Colonic mucosa (tissue), 4 donors: ENCODE data around the gene SRR. TPM values are rescaled to one million over a fixed set of nuclear protein-coding genes. Genes with fewer than 3 reads are reported as not detected.
A peak's percentile ranks its signal among the peaks of the same experiment; 100 is the strongest.

Source experiments
- DNase-seq: peaks from one replicate; pipeline ENCODE4 v3.0.0-alpha.2; 2020
- H3K27ac ChIP-seq: fragments of 200-600 bp; one replicate; pipeline ENCODE4 v1.8.0; 2021
- H3K27me3 ChIP-seq: fragments of 200-600 bp; one replicate; pipeline ENCODE4 v1.8.0; 2021
- H3K36me3 ChIP-seq: fragments of 200-600 bp; one replicate; pipeline ENCODE4 v1.8.0; 2021
- H3K4me1 ChIP-seq: fragments of 200-600 bp; one replicate; pipeline ENCODE4 v1.8.0; 2021; ENCODE audit warnings: mild to moderate bottlenecking
- H3K4me3 ChIP-seq: fragments of 200-600 bp; one replicate; pipeline ENCODE4 v1.8.0; 2021
- H3K9ac ChIP-seq, 2 donors: one replicate each; pipeline ENCODE4 v1.7.0; 2013; ENCODE audit warnings: control low read depth in 2 of 2, low read depth in 2 of 2, low read length in 2 of 2
- H3K9me3 ChIP-seq: fragments of 200-600 bp; one replicate; pipeline ENCODE4 v1.8.0; 2021
- intact Hi-C: fragments of 100-400 bp; cut with DNase I; formaldehyde crosslinking; loops from one replicate; pipeline ENCODE4 v1.14.1; 2022
- total RNA-seq, 2 donors: library from RNA; stranded (reverse); fragmentation: NEBNext Ultra II Directional in 1 of 2; extraction: Animal tissue kit (Norgen Biotek cat#: 25700) in 1 of 2; gene quantifications; one replicate each; pipeline ENCODE4 v1.2.1, GENCODE V29; 2021
- TF ChIP-seq, protein P1 (sequence below): fragments of 200-600 bp; IDR thresholded peaks from one replicate; pipeline ENCODE4 v1.8.0; 2022; ENCODE audit warnings: antibody characterized with exemption, mild to moderate bottlenecking
- donor health status: healthy.
- donor health status: DM: no; HTN: no; CAD: no.
- donor health status: DM: no; HTN: no; CAD: no.

Gene SRR
- total RNA-seq, 2 donors from 2014 or later, result 9.0 to 11.0 TPM

DNA sequence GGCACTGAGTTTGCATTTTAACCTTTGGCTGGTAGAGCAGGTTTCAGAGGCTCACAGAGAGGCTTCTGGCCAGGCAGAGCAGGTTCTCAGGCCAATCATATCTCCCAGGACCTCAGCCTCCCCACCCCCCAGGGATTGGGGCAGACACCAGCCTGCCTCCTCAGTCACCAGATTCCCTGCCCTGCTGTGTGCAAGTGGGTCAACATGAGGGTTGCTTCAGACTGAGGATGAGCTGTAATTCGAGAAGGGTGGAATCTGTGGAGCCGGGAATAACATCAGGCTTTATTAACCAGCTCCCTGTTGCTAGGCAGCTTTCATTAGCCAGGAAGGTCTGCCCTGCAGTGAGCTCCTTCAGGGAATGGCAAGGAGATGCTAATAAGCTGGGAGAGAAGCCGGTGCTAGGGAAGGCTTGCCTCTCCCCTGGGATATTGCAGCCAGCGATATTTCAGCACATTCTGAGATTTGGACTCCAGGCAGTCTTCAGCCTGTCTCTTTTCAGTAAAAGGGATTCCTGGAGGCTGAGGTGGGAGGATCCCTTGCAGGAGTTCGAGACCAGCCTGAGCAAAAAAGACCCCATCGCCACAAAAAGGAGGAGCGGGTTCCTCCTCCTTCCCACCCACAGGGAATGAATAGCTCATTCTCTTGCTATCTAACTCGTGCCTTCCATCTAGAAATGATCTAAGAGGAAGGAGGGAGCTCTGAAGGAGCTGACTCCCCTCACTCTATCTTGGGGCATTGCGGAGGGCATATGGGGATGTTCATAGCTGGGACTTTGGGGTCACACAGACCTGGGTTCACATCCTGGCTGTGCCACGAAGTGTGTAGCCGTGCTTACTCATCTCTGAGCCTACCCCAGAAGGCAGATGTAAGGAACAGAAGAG is 44.3 kb downstream of the SRR start:
- TF ChIP-seq, protein P1, sequence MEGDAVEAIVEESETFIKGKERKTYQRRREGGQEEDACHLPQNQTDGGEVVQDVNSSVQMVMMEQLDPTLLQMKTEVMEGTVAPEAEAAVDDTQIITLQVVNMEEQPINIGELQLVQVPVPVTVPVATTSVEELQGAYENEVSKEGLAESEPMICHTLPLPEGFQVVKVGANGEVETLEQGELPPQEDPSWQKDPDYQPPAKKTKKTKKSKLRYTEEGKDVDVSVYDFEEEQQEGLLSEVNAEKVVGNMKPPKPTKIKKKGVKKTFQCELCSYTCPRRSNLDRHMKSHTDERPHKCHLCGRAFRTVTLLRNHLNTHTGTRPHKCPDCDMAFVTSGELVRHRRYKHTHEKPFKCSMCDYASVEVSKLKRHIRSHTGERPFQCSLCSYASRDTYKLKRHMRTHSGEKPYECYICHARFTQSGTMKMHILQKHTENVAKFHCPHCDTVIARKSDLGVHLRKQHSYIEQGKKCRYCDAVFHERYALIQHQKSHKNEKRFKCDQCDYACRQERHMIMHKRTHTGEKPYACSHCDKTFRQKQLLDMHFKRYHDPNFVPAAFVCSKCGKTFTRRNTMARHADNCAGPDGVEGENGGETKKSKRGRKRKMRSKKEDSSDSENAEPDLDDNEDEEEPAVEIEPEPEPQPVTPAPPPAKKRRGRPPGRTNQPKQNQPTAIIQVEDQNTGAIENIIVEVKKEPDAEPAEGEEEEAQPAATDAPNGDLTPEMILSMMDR, result no peak
- peak; percentile 63 for DNase-seq
- H3K27ac ChIP-seq, result no peak overlapping the region
- no peaks in the 10 kb centered on the region for H3K27me3 ChIP-seq
- no peaks in the 10 kb centered on the region for H3K36me3 ChIP-seq
- H3K9me3 ChIP-seq, result no peaks in the 10 kb centered on the region
- H3K9ac ChIP-seq, result no peak overlapping the region
- intact Hi-C loops, result no loop called here
- no peaks in the 10 kb centered on the region for H3K4me1 ChIP-seq
- no peak overlapping the region for H3K4me3 ChIP-seq

DNA sequence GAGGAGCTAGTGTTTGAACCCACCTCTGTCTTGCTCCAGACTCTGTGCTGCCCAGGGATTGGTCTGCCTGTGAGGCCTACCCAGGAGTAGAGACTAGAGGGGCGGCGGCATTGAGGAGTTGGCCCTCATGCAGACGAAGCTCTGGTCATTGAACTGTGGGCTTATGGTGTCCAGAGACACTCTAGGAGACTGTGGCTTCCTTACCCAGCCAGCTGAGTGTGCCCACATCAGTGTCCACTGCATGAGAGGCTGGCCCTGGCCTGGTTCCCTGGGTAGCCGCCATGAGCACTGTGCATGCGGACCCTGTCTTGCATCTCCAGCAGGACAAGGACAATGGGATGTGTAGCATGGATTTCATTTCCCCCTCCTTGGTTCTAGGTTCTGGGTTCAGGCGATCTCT is 47.5 kb downstream of the SRR start:
- no peaks in the 10 kb centered on the region for H3K36me3 ChIP-seq
- intact Hi-C loops, result no loop called here
- no peaks in the 10 kb centered on the region for H3K27me3 ChIP-seq
- DNase-seq, result no peak
- H3K9me3 ChIP-seq, result no peaks in the 10 kb centered on the region
- TF ChIP-seq, protein P1, result no peak
- H3K4me1 ChIP-seq, result no peaks in the 10 kb centered on the region
- no peak overlapping the region for H3K9ac ChIP-seq
- no peak overlapping the region for H3K4me3 ChIP-seq
- H3K27ac ChIP-seq, result no peak overlapping the region

DNA sequence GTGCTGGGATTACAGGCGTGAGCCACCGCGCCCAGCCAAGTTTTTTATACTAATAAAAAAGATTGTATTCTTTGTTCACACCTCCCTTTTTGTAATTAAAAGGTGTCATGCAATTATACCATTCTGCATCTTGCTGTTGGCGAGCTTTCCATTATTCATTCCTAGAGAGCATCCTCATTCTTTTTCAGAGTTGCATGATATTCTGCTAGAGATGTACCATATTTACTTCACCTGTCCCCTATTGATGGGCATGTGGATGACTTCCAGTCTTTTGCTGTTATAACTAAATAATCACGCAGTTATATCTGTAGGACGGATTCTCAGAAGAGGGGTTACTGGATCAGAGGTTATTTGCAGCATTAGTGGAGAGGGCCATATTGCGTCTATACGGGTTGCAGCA is 50.6 kb downstream of the SRR start:
- no peaks in the 10 kb centered on the region for H3K27me3 ChIP-seq
- no peaks in the 10 kb centered on the region for H3K4me1 ChIP-seq
- TF ChIP-seq, protein P1, result no peak
- no peak for DNase-seq
- intact Hi-C loops, result no loop called here
- H3K27ac ChIP-seq, result no peak overlapping the region
- H3K4me3 ChIP-seq, result no peak overlapping the region
- H3K9me3 ChIP-seq, result no peaks in the 10 kb centered on the region
- no peaks in the 10 kb centered on the region for H3K36me3 ChIP-seq
- no peak overlapping the region for H3K9ac ChIP-seq

DNA sequence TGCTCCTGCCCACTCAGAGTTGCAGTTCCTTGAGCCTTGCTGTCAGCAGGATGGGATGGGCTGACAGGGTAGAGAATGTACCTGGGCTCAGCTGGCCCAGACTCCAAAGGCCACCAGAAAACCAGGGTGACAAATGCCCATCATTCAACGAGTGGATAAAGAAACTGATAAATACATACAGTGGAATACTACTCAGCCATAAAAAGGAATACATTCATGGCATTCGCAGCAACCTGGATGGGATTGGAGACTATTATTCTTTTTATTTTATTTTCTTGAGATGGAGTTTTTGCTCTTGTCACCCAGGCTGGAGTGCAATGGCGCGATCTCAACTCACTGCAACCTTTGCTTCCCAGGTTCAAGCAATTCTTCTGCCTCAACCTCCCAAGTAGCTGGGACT is 53.5 kb downstream of the SRR start:
- Histone ChIP-seq H3K4me1 (no peaks in the 10 kb centered on the region), H3K9ac (no peak overlapping the region), H3K27me3 (no peaks in the 10 kb centered on the region), H3K27ac (no peak overlapping the region), H3K9me3 (no peaks in the 10 kb centered on the region), H3K4me3 (no peak overlapping the region), H3K36me3 (no peaks in the 10 kb centered on the region)
- no peak for DNase-seq
- intact Hi-C loops, result no loop called here
- TF ChIP-seq, protein P1, result no peak

DNA sequence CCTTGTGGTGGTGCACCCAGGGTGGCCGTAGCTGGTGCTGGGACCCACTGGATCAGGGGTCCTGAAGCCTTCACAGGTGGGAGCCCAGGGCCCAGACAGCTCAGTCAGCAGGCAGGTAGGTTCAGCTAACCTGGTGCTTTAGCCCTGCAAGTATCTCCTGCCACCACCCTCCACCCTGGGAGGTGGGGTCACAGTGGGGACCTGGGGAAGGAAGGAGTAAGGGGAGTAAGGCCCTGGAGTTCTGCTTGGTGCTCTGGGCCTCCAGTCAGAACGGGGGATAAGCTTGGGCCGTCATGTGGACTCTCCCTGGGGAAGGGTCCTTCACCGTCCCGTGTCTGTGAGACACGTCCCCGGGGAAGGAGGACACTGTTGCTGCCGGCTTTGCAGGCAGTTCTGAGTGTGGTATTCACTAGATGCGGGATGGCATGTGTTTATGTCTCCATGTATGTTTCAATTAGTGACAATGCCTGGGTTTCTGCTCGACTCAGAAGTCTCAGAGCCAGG is 54.2 kb downstream of the SRR start:
- TF ChIP-seq, protein P1, result no peak
- no peaks in the 10 kb centered on the region for H3K4me1 ChIP-seq
- intact Hi-C loops, result no loop called here
- H3K4me3 ChIP-seq, result no peak overlapping the region
- no peak overlapping the region for H3K9ac ChIP-seq
- no peaks in the 10 kb centered on the region for H3K36me3 ChIP-seq
- no peak for DNase-seq
- no peaks in the 10 kb centered on the region for H3K9me3 ChIP-seq
- H3K27me3 ChIP-seq, result no peaks in the 10 kb centered on the region
- no peak overlapping the region for H3K27ac ChIP-seq
